HG03521 (cell line): ENCODE results near the gene SDE2.
A peak's percentile ranks its signal among the peaks of the same experiment; 100 is the strongest.
"Not testable (repeated sequence)": the region's sequence is repeated elsewhere in the genome, so short reads cannot be mapped to it uniquely, and the experiment has no call there.

Source experiments
- ATAC-seq: cut with Tn5 transposase; IDR thresholded peaks from one replicate; pipeline ENCODE4 v1.9.1; 2021; ENCODE audit warnings: mild to moderate bottlenecking, moderate library complexity; ENCODE audit not compliant: unreplicated experiment

Gene SDE2

GRCh38 chr1:226007126-226007892, 8.2 kb upstream of the SDE2 start:
- not testable (repeated sequence) for ATAC-seq

- ATAC-seq: no peak
Measured at GRCh38 chr1:226006686-226007085, 7.5 kb upstream of the SDE2 start.

- no peak for ATAC-seq
Measured at GRCh38 chr1:226004396-226004795, 5.3 kb upstream of the SDE2 start.

GRCh38 chr1:226003502-226004170, 4.5 kb upstream of the SDE2 start:
- no peak for ATAC-seq

- no peak for ATAC-seq
Measured at GRCh38 chr1:226002667-226003501, 3.7 kb upstream of the SDE2 start.

GRCh38 chr1:226001963-226002666, 3.0 kb upstream of the SDE2 start:
- no peak for ATAC-seq

GRCh38 chr1:226001088-226001487, 1.9 kb upstream of the SDE2 start:
- ATAC-seq: no peak

GRCh38 chr1:226000493-226001081, 1.4 kb upstream of the SDE2 start:
- ATAC-seq: not testable (repeated sequence)

- peak; percentile 22 for ATAC-seq
Measured at GRCh38 chr1:225999912-226000337, 782 bp upstream of the SDE2 start.

- no peak for ATAC-seq
Measured at GRCh38 chr1:225998560-225999226, 450 bp downstream of the SDE2 start.

GRCh38 chr1:225996946-225997545, 2.1 kb downstream of the SDE2 start:
- no peak for ATAC-seq

- no peak for ATAC-seq
Measured at GRCh38 chr1:225995919-225996864, 3.0 kb downstream of the SDE2 start.

- ATAC-seq: no peak
Measured at GRCh38 chr1:225990705-225991464, 8.3 kb downstream of the SDE2 start.

GRCh38 chr1:225987491-225988316, 11.4 kb downstream of the SDE2 start:
- no peak for ATAC-seq

- no peak for ATAC-seq
Measured at GRCh38 chr1:225981714-225982113, 17.4 kb downstream of the SDE2 start.

GRCh38 chr1:225980005-225980836, 18.9 kb downstream of the SDE2 start:
- ATAC-seq: no peak
